ENCODE measurements around the gene CD99L2.

DNA sequence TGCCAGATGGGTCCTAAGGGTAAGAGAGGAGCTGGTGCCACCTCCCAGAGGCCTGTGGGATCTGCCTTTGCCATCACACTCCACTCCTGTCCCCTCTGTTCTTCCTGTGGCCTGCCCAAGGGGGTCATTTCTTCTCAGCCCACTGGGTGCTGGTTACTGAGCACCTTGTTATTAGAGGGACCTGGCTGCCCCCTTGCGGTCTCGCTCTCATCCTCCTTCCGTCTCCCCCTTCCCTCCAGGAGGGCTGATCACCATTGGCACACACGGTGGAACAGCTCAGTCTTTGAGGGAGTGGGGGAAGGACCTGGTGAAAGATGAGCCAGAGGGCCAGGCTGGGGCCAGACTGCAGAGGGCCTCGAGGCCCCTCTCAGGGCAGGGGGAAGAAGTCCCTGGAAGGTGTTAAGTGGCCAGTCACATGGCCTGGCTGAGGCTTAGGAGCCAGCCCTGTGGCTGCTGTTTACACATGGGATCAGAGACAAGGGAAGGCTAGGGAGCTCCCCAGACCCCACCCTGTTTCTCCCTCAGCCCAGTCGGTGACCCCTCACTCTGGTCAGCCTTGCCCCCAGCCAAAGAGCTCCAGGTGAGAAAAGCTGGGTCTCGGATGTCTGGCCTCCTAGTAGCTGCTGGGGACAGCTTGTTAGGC, 137.2 kb downstream of the CD99L2 start:
- no peak for TF ChIP-seq POLR2A (IDR thresholded peaks at IDR 0.05)
- TF ChIP-seq, protein P1, sequence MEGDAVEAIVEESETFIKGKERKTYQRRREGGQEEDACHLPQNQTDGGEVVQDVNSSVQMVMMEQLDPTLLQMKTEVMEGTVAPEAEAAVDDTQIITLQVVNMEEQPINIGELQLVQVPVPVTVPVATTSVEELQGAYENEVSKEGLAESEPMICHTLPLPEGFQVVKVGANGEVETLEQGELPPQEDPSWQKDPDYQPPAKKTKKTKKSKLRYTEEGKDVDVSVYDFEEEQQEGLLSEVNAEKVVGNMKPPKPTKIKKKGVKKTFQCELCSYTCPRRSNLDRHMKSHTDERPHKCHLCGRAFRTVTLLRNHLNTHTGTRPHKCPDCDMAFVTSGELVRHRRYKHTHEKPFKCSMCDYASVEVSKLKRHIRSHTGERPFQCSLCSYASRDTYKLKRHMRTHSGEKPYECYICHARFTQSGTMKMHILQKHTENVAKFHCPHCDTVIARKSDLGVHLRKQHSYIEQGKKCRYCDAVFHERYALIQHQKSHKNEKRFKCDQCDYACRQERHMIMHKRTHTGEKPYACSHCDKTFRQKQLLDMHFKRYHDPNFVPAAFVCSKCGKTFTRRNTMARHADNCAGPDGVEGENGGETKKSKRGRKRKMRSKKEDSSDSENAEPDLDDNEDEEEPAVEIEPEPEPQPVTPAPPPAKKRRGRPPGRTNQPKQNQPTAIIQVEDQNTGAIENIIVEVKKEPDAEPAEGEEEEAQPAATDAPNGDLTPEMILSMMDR (IDR thresholded peaks at IDR 0.05), result no peak
